ENCODE measurements around the gene FCN2. TPM values are rescaled to one million over a fixed set of nuclear protein-coding genes. Genes with fewer than 3 reads are reported as not detected.
A peak's percentile ranks its signal among the peaks of the same experiment; 100 is the strongest.

FCN2 gene
- total RNA-seq (ENCODE audit: low replicate concordance) = not detected in 2 replicates

GRCh38 chr9:134880484-134881312 is at the start of gene FCN2:
Gene FCN2, plus strand, starts transcription at chr9:134880810. Its CDS starts 12 bp downstream, at chr9:134880822.
- H3K4me2 ChIP-seq = no peak within 1 kb of the TSS
- Mint-ChIP-seq H3K4me1 (no peaks in the 10 kb centered on the region), H3K27me3 (ENCODE audit: insufficient read depth, low read depth) (peaks cover 6% of the 10 kb centered on the region), H3K27ac (no peak within 1 kb of the TSS), H3K9me3 (no peaks in the 10 kb centered on the region), H3K36me3 (no peaks in the 10 kb centered on the region), H3K4me3 (no peak within 1 kb of the TSS)
- H3K27me3 ChIP-seq = no peaks in the 10 kb centered on the region
- no peak for DNase-seq (ENCODE audit: low spot score)
- no peak within 1 kb of the TSS for H3K9ac ChIP-seq
- no peaks in the 10 kb centered on the region for H3K9me3 ChIP-seq (ENCODE audit: low read depth)
- no peaks in the 10 kb centered on the region for H3K4me1 ChIP-seq
- H3K4me3 ChIP-seq = no peak within 1 kb of the TSS
- no peaks in the 10 kb centered on the region for H3K36me3 ChIP-seq
- TF ChIP-seq EZH2 (IDR thresholded peaks at IDR 0.05) (no peak), CTCF (IDR thresholded peaks at IDR 0.05) (no peak), EZH2phosphoT487 (IDR thresholded peaks at IDR 0.05) (no peak)
- no peak within 1 kb of the TSS for H2AFZ ChIP-seq (replicated peaks)
- no peaks in the 10 kb centered on the region for H3F3A ChIP-seq (ENCODE audit: low read depth)
- no peak within 1 kb of the TSS for H3K27ac ChIP-seq
- no peaks in the 10 kb centered on the region for H3K79me2 ChIP-seq (ENCODE audit: low read depth)
- H4K20me1 ChIP-seq (ENCODE audit: low read depth) = no peaks in the 10 kb centered on the region

GRCh38 chr9:134830926-134831720 is 49.5 kb upstream of the FCN2 start:
- H2AFZ ChIP-seq (replicated peaks) = no peak overlapping the region
- Mint-ChIP-seq H3K4me1 (peaks cover 3% of the 10 kb centered on the region), H3K4me3 (no peak overlapping the region), H3K27me3 (ENCODE audit: insufficient read depth, low read depth) (no peaks in the 10 kb centered on the region), H3K27ac (no peak overlapping the region), H3K9me3 (no peaks in the 10 kb centered on the region), H3K36me3 (no peaks in the 10 kb centered on the region)
- H4K20me1 ChIP-seq (ENCODE audit: low read depth) = no peaks in the 10 kb centered on the region
- H3K36me3 ChIP-seq = no peaks in the 10 kb centered on the region
- H3K4me1 ChIP-seq = no peaks in the 10 kb centered on the region
- no peak overlapping the region for H3K9ac ChIP-seq
- TF ChIP-seq EZH2phosphoT487 (IDR thresholded peaks at IDR 0.05) = no peak
- TF ChIP-seq EZH2 (IDR thresholded peaks at IDR 0.05) = no peak
- TF ChIP-seq CTCF (IDR thresholded peaks at IDR 0.05) = no peak
- no peaks in the 10 kb centered on the region for H3F3A ChIP-seq (ENCODE audit: low read depth)
- no peaks in the 10 kb centered on the region for H3K27me3 ChIP-seq
- no peaks in the 10 kb centered on the region for H3K79me2 ChIP-seq (ENCODE audit: low read depth)
- DNase-seq (ENCODE audit: low spot score) = no peak
- no peak overlapping the region for H3K4me2 ChIP-seq
- H3K27ac ChIP-seq = no peak overlapping the region
- H3K4me3 ChIP-seq = no peak overlapping the region
- H3K9me3 ChIP-seq (ENCODE audit: low read depth) = no peaks in the 10 kb centered on the region

DNA sequence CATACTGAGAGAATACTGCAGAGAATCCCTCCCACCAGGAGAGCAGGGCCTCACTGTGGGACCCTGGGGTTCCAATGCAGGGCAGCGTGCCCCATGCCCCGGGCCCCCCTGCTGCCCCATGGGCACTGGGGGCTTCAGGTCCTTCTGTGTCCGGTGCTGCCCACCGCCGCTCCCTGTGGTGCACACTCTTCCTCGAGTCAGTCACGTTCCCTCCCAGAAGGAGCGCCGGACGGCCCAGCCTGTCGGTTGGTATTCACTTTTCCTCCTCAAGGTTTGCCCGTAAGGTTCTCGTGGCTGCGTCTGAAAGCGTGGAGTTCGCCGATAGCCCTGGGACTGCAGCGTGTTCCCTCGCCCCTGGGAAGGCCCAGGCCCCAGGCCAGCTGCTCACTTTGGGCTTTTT is 48.1 kb upstream of the FCN2 start:
- H3K9me3 Mint-ChIP-seq = no peaks in the 10 kb centered on the region
- DNase-seq (ENCODE audit: low spot score) = no peak
- H3K27ac Mint-ChIP-seq = peak overlapping the region; percentile 57
- H2AFZ ChIP-seq (replicated peaks) = no peak overlapping the region
- H3K4me2 ChIP-seq = no peak overlapping the region
- no peaks in the 10 kb centered on the region for H3K36me3 Mint-ChIP-seq
- TF ChIP-seq EZH2 (IDR thresholded peaks at IDR 0.05) (no peak), CTCF (IDR thresholded peaks at IDR 0.05) (no peak), EZH2phosphoT487 (IDR thresholded peaks at IDR 0.05) (no peak)
- no peaks in the 10 kb centered on the region for H3K27me3 Mint-ChIP-seq (ENCODE audit: insufficient read depth, low read depth)
- no peaks in the 10 kb centered on the region for H3K79me2 ChIP-seq (ENCODE audit: low read depth)
- H3F3A ChIP-seq (ENCODE audit: low read depth) = no peaks in the 10 kb centered on the region
- H3K4me3 Mint-ChIP-seq = no peak overlapping the region
- H3K9ac ChIP-seq = no peak overlapping the region
- no peaks in the 10 kb centered on the region for H4K20me1 ChIP-seq (ENCODE audit: low read depth)
- H3K4me1 ChIP-seq = no peaks in the 10 kb centered on the region
- H3K9me3 ChIP-seq (ENCODE audit: low read depth) = no peaks in the 10 kb centered on the region
- H3K4me1 Mint-ChIP-seq = peaks cover 3% of the 10 kb centered on the region
- H3K27me3 ChIP-seq = no peaks in the 10 kb centered on the region
- H3K4me3 ChIP-seq = no peak overlapping the region
- no peak overlapping the region for H3K27ac ChIP-seq
- H3K36me3 ChIP-seq = no peaks in the 10 kb centered on the region

Data from neural progenitor cell (in vitro differentiated cells).